GM23338 (cell line): Measurements from ENCODE around the gene EEPD1. TPM values are rescaled to one million over a fixed set of nuclear protein-coding genes. Genes with fewer than 3 reads are reported as not detected.

Source experiments
- ATAC-seq: fragments of 200-7000 bp; cut with Tn5 transposase; 3 replicates; pipeline ENCODE4 v1.9.1; 2020
- DNase-seq: peaks from one replicate; pipeline ENCODE4 v3.0.0-alpha.2; 2015; ENCODE audit warnings: low spot score
- H2AFZ ChIP-seq: fragments of 200-600 bp; sonication (generic); 2 replicates; pipeline ENCODE4 v1.8.0; 2016; ENCODE audit warnings: antibody characterized with exemption, mild to moderate bottlenecking, moderate library complexity
- H3F3A ChIP-seq: fragments of 200-600 bp; sonication (generic); replicated peaks from 2 replicates; pipeline ENCODE4 v1.8.0; 2017; ENCODE audit warnings: antibody characterized with exemption, mixed run types, low read depth
- H3K27ac ChIP-seq: fragments of 200-600 bp; sonication (generic); 2 replicates; pipeline ENCODE4 v1.6.1; 2016; ENCODE audit warnings: low read depth
- H3K27me3 ChIP-seq: fragments of 200-600 bp; sonication (generic); 2 replicates; pipeline ENCODE4 v1.8.0; 2016; ENCODE audit warnings: mild to moderate bottlenecking, mixed run types, moderate library complexity; ENCODE audit not compliant: insufficient read depth
- H3K36me3 ChIP-seq: fragments of 200-600 bp; sonication (generic); 2 replicates; pipeline ENCODE4 v1.8.0; 2016; ENCODE audit warnings: mild to moderate bottlenecking; ENCODE audit not compliant: insufficient read depth
- H3K4me1 ChIP-seq: fragments of 200-600 bp; sonication (generic); 2 replicates; pipeline ENCODE4 v1.8.0; 2016; ENCODE audit warnings: mild to moderate bottlenecking, moderate library complexity; ENCODE audit not compliant: insufficient read depth
- H3K4me2 ChIP-seq: fragments of 200-600 bp; sonication (generic); 2 replicates; pipeline ENCODE4 v1.7.1; 2017; ENCODE audit warnings: mixed run types
- H3K4me3 ChIP-seq: fragments of 200-600 bp; sonication (generic); 2 replicates; pipeline ENCODE4 v1.6.1; 2016; ENCODE audit warnings: mixed run types
- H3K79me2 ChIP-seq: fragments of 200-600 bp; sonication (generic); replicated peaks from 2 replicates; pipeline ENCODE4 v1.8.0; 2017; ENCODE audit warnings: mild to moderate bottlenecking; ENCODE audit not compliant: insufficient read depth
- H3K9me2 ChIP-seq: fragments of 200-600 bp; sonication (generic); 2 replicates; pipeline ENCODE4 v1.8.0; 2017; ENCODE audit not compliant: insufficient read depth
- H4K20me1 ChIP-seq: fragments of 200-600 bp; sonication (generic); replicated peaks from 2 replicates; pipeline ENCODE4 v1.8.0; 2017; ENCODE audit warnings: mild to moderate bottlenecking; ENCODE audit not compliant: insufficient read depth
- H3K27ac Mint-ChIP-seq: 2 replicates; pipeline ENCODE4 v1.8.0; 2020; ENCODE audit warnings: inconsistent platforms, mild to moderate bottlenecking, moderate library complexity, mixed read lengths
- H3K27me3 Mint-ChIP-seq: 3 replicates; pipeline ENCODE4 v1.8.0; 2022; ENCODE audit warnings: low read depth, mild to moderate bottlenecking, moderate library complexity, mixed read lengths, inconsistent platforms; ENCODE audit not compliant: insufficient read depth, poor library complexity
- H3K36me3 Mint-ChIP-seq: 3 replicates; pipeline ENCODE4 v1.8.0; 2021; ENCODE audit warnings: low read depth, mild to moderate bottlenecking, inconsistent platforms, moderate library complexity, mixed read lengths
- H3K4me1 Mint-ChIP-seq: 3 replicates; pipeline ENCODE4 v1.8.0; 2020; ENCODE audit warnings: mild to moderate bottlenecking, inconsistent platforms, mixed read lengths
- H3K4me3 Mint-ChIP-seq: 3 replicates; pipeline ENCODE4 v1.8.0; 2021; ENCODE audit warnings: moderate library complexity, mild to moderate bottlenecking, inconsistent platforms, mixed read lengths
- H3K9me3 Mint-ChIP-seq: 3 replicates; pipeline ENCODE4 v1.8.0; 2020; ENCODE audit warnings: moderate library complexity, mild to moderate bottlenecking, inconsistent platforms, mixed read lengths
- CREB1 ChIP-seq: fragments of 250-450 bp; sonication (Bioruptor Pico); IDR thresholded peaks from 2 replicates; pipeline ENCODE4 v1.5.0; 2020; ENCODE audit warnings: low read depth, mild to moderate bottlenecking, moderate library complexity
- CTCF ChIP-seq, 2 experiments: fragments of 200-600 bp in 1 of 2; sonication (generic) in 1 of 2; conservative IDR thresholded peaks; 2 replicates each; pipeline versions ENCODE4 v1.5.1 to v1.6.1; 2016 to 2017; ENCODE audit warnings: antibody characterized with exemption in 2 of 2, low read depth in 2 of 2, mild to moderate bottlenecking in 2 of 2, moderate library complexity in 1 of 2
- ETS1 ChIP-seq: IDR thresholded peaks from 2 replicates; pipeline ENCODE4 v1.6.1; 2016; ENCODE audit warnings: antibody characterized with exemption
- EZH2 ChIP-seq: fragments of 200-600 bp; sonication (generic); IDR thresholded peaks from one replicate; pipeline ENCODE4 v1.8.0; 2017; ENCODE audit warnings: antibody characterized with exemption, mild to moderate bottlenecking, low read depth; ENCODE audit not compliant: unreplicated experiment
- EZH2phosphoT487 ChIP-seq: fragments of 200-600 bp; sonication (generic); IDR thresholded peaks from one replicate; pipeline ENCODE4 v1.8.1; 2018; ENCODE audit warnings: antibody characterized with exemption; ENCODE audit not compliant: unreplicated experiment
- JUNB ChIP-seq: IDR thresholded peaks from one replicate; pipeline ENCODE4 v1.6.1; 2016; ENCODE audit warnings: antibody characterized with exemption; ENCODE audit not compliant: unreplicated experiment
- NANOG ChIP-seq: IDR thresholded peaks from 2 replicates; pipeline ENCODE4 v1.6.1; 2016; ENCODE audit warnings: antibody characterized with exemption, borderline replicate concordance
- POLR2AphosphoS5 ChIP-seq: IDR thresholded peaks from 2 replicates; pipeline ENCODE4 v1.6.1; 2016; ENCODE audit warnings: antibody characterized with exemption, low read depth
- REST ChIP-seq: IDR thresholded peaks from one replicate; pipeline ENCODE4 v1.6.1; 2018; ENCODE audit warnings: antibody characterized with exemption; ENCODE audit not compliant: unreplicated experiment
- STAT1 ChIP-seq: IDR thresholded peaks from one replicate; pipeline ENCODE4 v1.6.1; 2016; ENCODE audit warnings: antibody characterized with exemption; ENCODE audit not compliant: unreplicated experiment
- ZNF114 ChIP-seq: fragments of 250-450 bp; sonication (Bioruptor Pico); IDR thresholded peaks from 2 replicates; pipeline ENCODE4 v1.5.0; 2020; ENCODE audit warnings: mild to moderate bottlenecking, moderate library complexity
- ZNF331 ChIP-seq: fragments of 250-450 bp; sonication (Bioruptor Pico); IDR thresholded peaks from 2 replicates; pipeline ENCODE4 v1.5.0; 2020; ENCODE audit warnings: low read depth, mild to moderate bottlenecking, moderate library complexity
- ZNF462 ChIP-seq: fragments of 250-450 bp; sonication (Bioruptor Pico); IDR thresholded peaks from 2 replicates; pipeline ENCODE4 v1.5.0; 2020; ENCODE audit warnings: mild to moderate bottlenecking, moderate library complexity
- polyA plus RNA-seq: library from polyadenylated mRNA; unstranded; fragments of >200 nt; fragmentation: Nextera tagmentation; extraction: Ambion mirVana; gene quantifications from 2 replicates; pipeline ENCODE4 v1.2.1, GENCODE V29; 2016
- total RNA-seq: library from RNA; depleted of rRNA; stranded (reverse); fragments of >200 nt; shearing (Covaris generic); gene quantifications from 2 replicates; pipeline ENCODE4 v1.2.3, GENCODE V29; 2014

EEPD1 gene
- total and polyA plus RNA-seq, 2 experiments from 2014 or later: 4.1 to 17.1 TPM

- Histone ChIP-seq H3K27ac (no peak overlapping the region), H4K20me1 (no peaks in the 10 kb centered on the region), H3K4me1 (no peaks in the 10 kb centered on the region), H3K79me2 (no peaks in the 10 kb centered on the region), H3F3A (no peaks in the 10 kb centered on the region), H3K27me3 (no peaks in the 10 kb centered on the region), H3K4me2 (no peak overlapping the region), H3K4me3 (no peak overlapping the region), H3K9me2 (no peaks in the 10 kb centered on the region), H2AFZ (no peak overlapping the region), H3K36me3 (no peaks in the 10 kb centered on the region)
- Mint-ChIP-seq H3K4me1 (peaks cover 3% of the 10 kb centered on the region; the same call in 2 of the 3 replicates), H3K27ac (no peak overlapping the region), H3K9me3 (no peaks in the 10 kb centered on the region), H3K4me3 (no peak overlapping the region), H3K27me3 (no peaks in the 10 kb centered on the region), H3K36me3 (no peaks in the 10 kb centered on the region)
- DNase-seq: no peak
- no peak for ATAC-seq
- TF ChIP-seq ZNF462 (CRISPR knock-in tag) (no peak), POLR2AphosphoS5 (no peak), ETS1 (no peak), EZH2 (no peak), REST (no peak), NANOG (no peak), CREB1 (CRISPR knock-in tag) (no peak), ZNF331 (CRISPR knock-in tag) (no peak), EZH2phosphoT487 (no peak), STAT1 (no peak), CTCF (conservative IDR thresholded peaks at IDR 0.05; ENCODE audit: low read depth in 2 of 2) (no peak), JUNB (no peak), ZNF114 (CRISPR knock-in tag) (no peak)
Observed at GRCh38 chr7:36131026-36131425, 22.0 kb upstream of the EEPD1 start.
